Glutamatergic neuron (in vitro differentiated cells): ENCODE measurements around the gene VAV2. TPM values are rescaled to one million over a fixed set of nuclear protein-coding genes. Genes with fewer than 3 reads are reported as not detected.
"Not testable (repeated sequence)": the region's sequence is repeated elsewhere in the genome, so short reads cannot be mapped to it uniquely, and the experiment has no call there.

Experiments used
- DNase-seq: peaks from one replicate; pipeline ENCODE4 v3.0.0; 2022
- H3K27ac Mint-ChIP-seq: one replicate; pipeline ENCODE4 v1.8.0; 2020; ENCODE audit warnings: mild to moderate bottlenecking, mixed read lengths, inconsistent platforms; ENCODE audit not compliant: unreplicated experiment
- H3K27me3 Mint-ChIP-seq: one replicate; pipeline ENCODE4 v1.8.0; 2020; ENCODE audit warnings: mild to moderate bottlenecking, moderate library complexity, mixed read lengths, inconsistent platforms; ENCODE audit not compliant: unreplicated experiment
- H3K36me3 Mint-ChIP-seq: one replicate; pipeline ENCODE4 v1.8.0; 2020; ENCODE audit warnings: mild to moderate bottlenecking, mixed read lengths, inconsistent platforms; ENCODE audit not compliant: unreplicated experiment
- H3K4me1 Mint-ChIP-seq: one replicate; pipeline ENCODE4 v1.8.0; 2020; ENCODE audit warnings: mild to moderate bottlenecking, low read depth, mixed read lengths, inconsistent platforms; ENCODE audit not compliant: unreplicated experiment
- H3K4me3 Mint-ChIP-seq: one replicate; pipeline ENCODE4 v1.8.0; 2020; ENCODE audit warnings: mild to moderate bottlenecking, mixed read lengths, inconsistent platforms; ENCODE audit not compliant: unreplicated experiment
- H3K9me3 Mint-ChIP-seq: one replicate; pipeline ENCODE4 v1.8.0; 2020; ENCODE audit warnings: mild to moderate bottlenecking, moderate library complexity, mixed read lengths, inconsistent platforms; ENCODE audit not compliant: unreplicated experiment
- CTCF ChIP-seq: fragments of 200-600 bp; sonication (generic); IDR thresholded peaks from one replicate; pipeline ENCODE4 v1.5.0; 2021; ENCODE audit not compliant: partially characterized antibody, unreplicated experiment
- total RNA-seq: library from RNA; stranded (reverse); fragmentation: NEBNext Ultra II Directional; extraction: Animal tissue kit (Norgen Biotek cat#: 25700); gene quantifications from one replicate; pipeline ENCODE4 v1.2.1, GENCODE V29; 2021; ENCODE audit not compliant: unreplicated experiment

Gene VAV2
- total RNA-seq, 1 donor from 2014 or later, result 270 TPM

- Mint-ChIP-seq H3K9me3 (peaks cover 26% of the 10 kb centered on the region), H3K36me3 (peaks cover 36% of the 10 kb centered on the region), H3K4me1 (peaks cover 4% of the 10 kb centered on the region), H3K27me3 (peaks cover 15% of the 10 kb centered on the region), H3K4me3 (no peak overlapping the region), H3K27ac (no peak overlapping the region)
- DNase-seq, result peak; percentile 14
- TF ChIP-seq CTCF, result no peak
These were observed 222.5 kb downstream of the VAV2 start for GRCh38 chr9:133769511-133770075.

GRCh38 chr9:133768859-133769510, 223.1 kb downstream of the VAV2 start:
- peaks cover 25% of the 10 kb centered on the region for H3K9me3 Mint-ChIP-seq
- no peak overlapping the region for H3K4me3 Mint-ChIP-seq
- peak; percentile 34 for DNase-seq
- peaks cover 15% of the 10 kb centered on the region for H3K27me3 Mint-ChIP-seq
- peaks cover 4% of the 10 kb centered on the region for H3K4me1 Mint-ChIP-seq
- H3K36me3 Mint-ChIP-seq, result peaks cover 42% of the 10 kb centered on the region
- TF ChIP-seq CTCF, result no peak
- H3K27ac Mint-ChIP-seq, result no peak overlapping the region

- no peak for DNase-seq
- H3K4me1 Mint-ChIP-seq, result peaks cover 4% of the 10 kb centered on the region
- peaks cover 44% of the 10 kb centered on the region for H3K36me3 Mint-ChIP-seq
- peaks cover 24% of the 10 kb centered on the region for H3K9me3 Mint-ChIP-seq
- no peak for TF ChIP-seq CTCF
- H3K27ac Mint-ChIP-seq, result no peak overlapping the region
- H3K4me3 Mint-ChIP-seq, result no peak overlapping the region
- H3K27me3 Mint-ChIP-seq, result peaks cover 15% of the 10 kb centered on the region
These were observed 223.7 kb downstream of the VAV2 start for GRCh38 chr9:133768371-133768858.

- Mint-ChIP-seq H3K27me3 (peaks cover 14% of the 10 kb centered on the region), H3K4me3 (no peak overlapping the region), H3K9me3 (peaks cover 22% of the 10 kb centered on the region), H3K4me1 (peaks cover 4% of the 10 kb centered on the region), H3K27ac (no peak overlapping the region), H3K36me3 (peaks cover 44% of the 10 kb centered on the region)
- no peak for TF ChIP-seq CTCF
- DNase-seq, result no peak
These were observed 224.5 kb downstream of the VAV2 start for GRCh38 chr9:133767625-133768024.

- no peak overlapping the region for H3K4me3 Mint-ChIP-seq
- peaks cover 18% of the 10 kb centered on the region for H3K9me3 Mint-ChIP-seq
- H3K27me3 Mint-ChIP-seq, result peaks cover 11% of the 10 kb centered on the region
- TF ChIP-seq CTCF, result no peak
- peaks cover 47% of the 10 kb centered on the region for H3K36me3 Mint-ChIP-seq
- peaks cover 5% of the 10 kb centered on the region for H3K4me1 Mint-ChIP-seq
- no peak overlapping the region for H3K27ac Mint-ChIP-seq
- no peak for DNase-seq
These were observed 225.1 kb downstream of the VAV2 start for GRCh38 chr9:133767008-133767407.

- H3K4me1 Mint-ChIP-seq, result not testable (repeated sequence)
These were observed 225.9 kb downstream of the VAV2 start for GRCh38 chr9:133766234-133766633.

More at GRCh38 chr9:133766234-133766633, 225.9 kb downstream of the VAV2 start:
- H3K27ac Mint-ChIP-seq, DNase-seq, H3K4me3 Mint-ChIP-seq: not testable (repeated sequence)
- Mint-ChIP-seq H3K27me3 (peaks cover 11% of the 10 kb centered on the region), H3K9me3 (peaks cover 16% of the 10 kb centered on the region), H3K36me3 (peaks cover 49% of the 10 kb centered on the region)
